GM18526 (cell line): ENCODE data around the gene PLA2R1.

ENCODE experiments used
- POLR2A ChIP-seq: IDR thresholded peaks from 3 replicates; pipeline ENCODE4 v1.6.1; 2011; ENCODE audit not compliant: insufficient read length; ENCODE audit errors: extremely low read depth

The PLA2R1 gene

DNA sequence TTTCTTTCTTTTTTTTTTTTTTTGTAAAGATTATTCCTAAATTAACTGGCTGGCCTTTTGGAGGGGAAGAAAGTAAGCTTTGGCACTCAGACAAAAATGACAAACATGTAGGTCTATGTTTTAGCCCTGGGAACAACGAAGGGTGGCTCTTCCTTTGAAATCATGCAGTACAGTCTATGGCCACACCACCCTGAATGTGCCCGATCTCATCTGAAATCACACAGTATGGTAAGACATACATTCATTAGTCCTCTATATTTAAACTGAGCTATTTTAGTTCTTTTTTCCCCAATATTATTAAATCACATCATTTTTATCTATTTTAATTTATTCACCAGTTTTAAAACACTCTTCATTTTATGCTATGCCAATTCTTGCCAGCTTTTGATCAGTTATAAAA lies 48.2 kb downstream of the PLA2R1 start:
- no peak for TF ChIP-seq POLR2A

DNA sequence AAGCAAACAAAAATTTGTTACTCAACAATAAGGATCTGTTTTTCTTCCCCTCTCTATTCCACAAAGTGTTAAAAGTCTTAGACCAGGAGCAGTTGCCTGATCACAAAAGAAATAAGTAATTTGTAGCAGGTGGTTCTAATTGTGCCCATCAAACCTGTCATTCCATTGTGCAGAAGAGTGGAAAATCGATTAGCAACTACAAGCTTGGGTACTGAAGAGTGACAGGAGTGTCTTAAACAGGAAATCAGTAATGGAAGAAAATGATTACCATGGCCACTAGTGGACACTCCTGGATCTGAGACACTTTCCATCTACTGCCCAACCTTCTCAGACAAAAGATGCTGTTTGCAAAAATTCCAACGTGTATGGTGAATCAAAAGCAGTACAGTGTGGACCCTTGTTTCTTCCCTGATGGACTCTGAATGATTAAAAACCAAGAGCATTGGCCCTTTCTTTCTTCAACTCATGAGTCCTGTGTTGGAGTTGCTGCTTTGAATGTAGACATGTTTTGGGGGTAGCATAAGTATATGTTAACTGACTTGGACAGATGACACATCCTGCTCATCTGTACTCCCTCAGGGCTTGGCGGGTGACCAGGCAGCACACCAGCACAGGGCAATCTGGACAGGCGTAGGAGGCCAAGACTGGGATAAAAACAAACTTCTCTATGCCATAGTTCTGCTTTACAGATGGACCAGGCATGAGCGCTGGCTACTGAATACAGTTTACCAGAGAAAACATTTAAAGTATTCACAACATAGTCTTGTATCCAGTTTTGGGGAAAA lies 51.9 kb downstream of the PLA2R1 start:
- TF ChIP-seq POLR2A = no peak

DNA sequence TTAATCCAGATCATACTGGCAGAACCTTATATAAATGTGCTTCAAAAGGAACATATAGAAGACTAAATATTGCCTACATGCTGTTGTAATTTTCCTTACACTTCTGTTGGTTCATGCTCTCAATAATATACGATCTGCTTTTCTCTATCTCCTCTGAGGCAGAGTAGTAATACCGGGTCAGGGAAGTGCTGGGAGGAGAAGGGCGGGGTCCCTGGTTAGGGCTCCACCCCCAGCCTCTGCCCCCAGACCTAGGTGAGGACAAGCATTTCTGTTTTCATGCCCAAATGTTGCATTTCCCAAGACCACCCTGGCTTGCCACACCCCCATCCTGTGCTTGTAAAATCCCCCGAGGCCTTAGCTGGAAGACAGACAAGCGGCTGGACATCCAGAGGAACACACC lies 55.3 kb downstream of the PLA2R1 start:
- no peak for TF ChIP-seq POLR2A

GRCh38 chr2:160006475-160006874 lies 55.9 kb downstream of the PLA2R1 start:
- TF ChIP-seq POLR2A = no peak

DNA sequence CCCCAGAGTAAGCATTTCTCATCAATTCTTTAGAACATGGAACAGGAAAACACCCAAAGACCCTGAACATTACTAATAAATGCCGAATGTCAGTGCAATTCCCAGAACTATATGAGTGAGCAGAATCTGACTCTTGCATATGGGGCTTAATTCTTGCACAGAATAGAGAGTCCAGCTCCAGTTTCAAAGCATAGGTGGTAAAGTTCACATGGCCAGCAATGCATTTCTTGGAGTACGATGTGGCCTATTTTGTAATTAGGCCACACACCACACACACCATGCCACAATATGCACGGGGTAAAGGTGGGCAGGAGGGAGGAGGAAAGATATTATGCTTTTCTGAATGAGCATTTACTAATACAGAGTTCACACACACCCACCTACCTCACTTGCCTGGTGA lies 56.5 kb downstream of the PLA2R1 start:
- TF ChIP-seq POLR2A = no peak

- no peak for TF ChIP-seq POLR2A
Observed at GRCh38 chr2:160005476-160005875, 56.9 kb downstream of the PLA2R1 start.

DNA sequence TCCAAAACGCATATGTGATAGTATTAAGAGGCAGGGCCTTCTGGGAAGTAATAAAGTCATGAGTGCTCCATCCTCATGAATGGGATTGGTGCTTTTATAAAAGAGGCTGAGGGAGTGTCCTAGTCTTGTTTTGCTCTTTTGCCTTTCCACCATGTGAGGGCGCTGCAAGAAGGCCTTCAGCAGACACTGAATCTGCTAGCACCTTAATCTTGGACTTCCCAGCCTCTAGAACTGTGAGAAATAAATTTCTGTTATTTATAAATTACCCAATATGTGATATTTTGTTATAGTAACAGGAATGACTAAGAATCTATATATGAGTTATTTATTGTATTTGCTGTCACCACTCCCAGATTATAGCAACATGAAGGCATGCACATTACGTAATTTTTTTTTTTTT lies 63.5 kb downstream of the PLA2R1 start:
- TF ChIP-seq POLR2A = no peak

- no peak for TF ChIP-seq POLR2A
Observed at GRCh38 chr2:159998243-159998642, 64.2 kb downstream of the PLA2R1 start.

DNA sequence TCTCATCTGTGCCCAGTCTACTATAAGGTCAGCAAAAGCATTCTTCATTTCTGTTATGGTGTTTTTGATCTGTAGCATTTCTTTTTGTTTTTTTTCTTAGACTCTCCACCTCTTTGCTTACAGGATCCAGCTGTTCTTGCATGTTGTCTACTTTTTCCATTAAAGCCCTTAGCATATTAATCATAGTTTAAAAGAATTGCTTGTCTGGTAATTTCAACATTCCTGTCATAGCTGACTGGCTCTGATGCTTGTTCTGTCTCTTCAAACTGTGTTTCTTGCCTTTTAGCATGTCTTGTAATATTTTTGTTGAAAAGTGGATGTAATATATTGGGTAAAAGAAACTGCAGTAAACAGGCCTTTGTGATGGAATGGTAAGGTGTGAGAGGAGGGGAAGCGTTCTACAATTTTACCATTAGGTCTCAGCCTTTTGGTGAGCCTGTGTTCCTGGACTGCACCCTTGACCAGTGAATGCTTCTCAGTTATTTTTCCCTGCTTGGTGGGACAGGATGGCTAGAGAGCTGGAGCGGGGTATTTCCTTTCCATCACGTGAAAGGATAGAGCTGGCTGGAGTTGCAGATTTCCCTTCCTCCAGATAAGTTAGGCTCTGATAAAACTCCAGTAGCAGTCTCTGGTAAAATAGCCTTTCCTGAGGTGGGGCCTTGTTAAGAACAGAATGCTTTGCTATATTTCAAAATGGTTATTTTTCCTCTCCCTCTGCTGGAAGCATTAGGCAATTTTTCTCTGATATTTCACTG lies 65.4 kb downstream of the PLA2R1 start:
- no peak for TF ChIP-seq POLR2A

DNA sequence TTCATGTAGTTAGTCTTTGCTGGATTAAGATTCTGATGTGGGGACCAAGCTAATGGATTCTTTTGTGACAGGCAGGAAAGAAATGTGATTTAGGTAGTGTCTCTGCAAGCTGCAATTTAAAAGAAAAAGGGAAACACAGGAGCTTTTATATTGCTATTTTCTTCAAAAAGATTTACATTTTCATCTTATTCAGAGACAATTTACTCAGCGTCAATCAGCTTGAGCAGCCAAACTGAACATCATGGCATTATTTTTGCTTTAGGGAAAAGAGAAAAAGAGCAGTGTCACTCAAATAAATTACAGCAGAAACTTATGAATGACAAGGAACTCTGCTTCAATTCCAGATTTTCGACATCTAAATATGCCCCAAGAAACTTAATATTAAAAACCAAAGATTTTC lies 67.4 kb downstream of the PLA2R1 start:
- TF ChIP-seq POLR2A = no peak

DNA sequence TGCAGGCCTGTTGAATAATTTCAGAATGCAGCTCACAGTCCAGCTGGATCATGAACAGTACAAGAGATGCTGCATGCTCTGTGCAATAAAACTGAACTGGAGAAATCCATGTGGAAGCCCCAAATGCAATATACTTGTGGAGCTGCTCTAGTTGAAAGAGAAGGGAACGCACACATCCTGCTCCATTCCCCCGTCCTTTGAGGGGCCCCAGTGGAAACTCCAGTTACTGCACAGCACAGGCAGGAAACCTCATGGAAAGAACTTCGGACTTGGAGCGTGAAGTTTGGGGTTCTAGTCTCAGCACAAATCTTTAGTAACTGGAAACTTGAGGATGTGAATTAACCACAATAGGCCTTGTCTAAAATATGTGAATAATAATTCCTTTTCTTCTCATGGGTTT lies 73.2 kb downstream of the PLA2R1 start:
- no peak for TF ChIP-seq POLR2A

GRCh38 chr2:159988412-159988970 lies 73.9 kb downstream of the PLA2R1 start:
- no peak for TF ChIP-seq POLR2A

DNA sequence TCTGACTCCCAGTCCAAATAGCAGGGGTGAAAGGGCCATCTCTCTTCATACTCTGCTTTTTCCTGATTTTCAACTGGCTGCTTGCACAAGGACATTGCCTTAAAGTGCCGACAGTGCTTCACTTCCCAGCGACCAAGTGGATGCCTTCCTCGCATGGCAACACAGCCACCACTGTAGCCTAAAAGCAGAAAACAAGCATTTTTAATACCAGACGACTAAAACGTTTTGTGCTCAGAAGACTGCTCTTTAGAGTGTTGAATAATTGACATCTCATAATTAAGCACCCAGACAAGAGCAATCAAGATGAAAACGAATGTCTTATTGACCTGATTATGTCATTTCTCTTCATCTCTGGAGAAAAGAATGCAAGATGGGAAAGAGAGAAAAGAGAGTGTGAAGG lies 75.2 kb downstream of the PLA2R1 start:
- TF ChIP-seq POLR2A = no peak

DNA sequence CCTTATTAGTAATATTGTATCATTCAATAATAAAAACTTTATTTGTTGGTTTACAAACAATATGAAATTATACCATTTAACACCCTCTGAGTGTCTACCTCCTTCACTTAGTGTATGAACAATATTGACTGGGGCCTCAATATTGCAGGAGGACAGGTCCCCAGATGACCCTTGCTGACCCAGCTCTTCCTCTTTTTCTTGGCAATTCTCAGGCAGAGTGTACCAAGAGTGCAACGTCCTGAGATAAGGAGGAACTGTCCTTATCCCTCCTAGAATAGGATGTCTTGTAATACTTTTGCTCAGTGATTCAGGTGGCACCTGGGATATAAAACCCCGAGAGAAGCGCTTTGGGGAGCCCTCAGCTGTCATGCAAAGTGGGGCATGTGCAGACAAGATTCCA lies 76.8 kb downstream of the PLA2R1 start:
- no peak for TF ChIP-seq POLR2A

DNA sequence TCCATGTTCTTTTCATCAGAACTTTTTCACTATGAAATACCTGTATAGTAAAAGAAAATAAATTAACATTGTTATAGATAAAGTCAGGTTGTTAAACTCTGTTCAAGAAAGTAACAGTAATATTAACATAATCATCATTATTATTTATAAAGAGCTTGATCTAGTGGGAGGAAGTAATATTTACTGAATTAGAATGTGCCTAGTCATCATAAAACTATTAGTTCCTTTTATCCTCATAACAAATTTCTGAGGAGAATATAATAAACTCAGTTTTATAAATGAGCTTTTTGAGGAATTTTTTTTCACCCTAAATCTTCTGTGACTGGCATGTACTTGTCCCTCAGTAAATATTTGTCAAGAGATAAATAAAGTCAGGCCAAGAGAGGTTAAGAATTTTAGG lies 78.4 kb downstream of the PLA2R1 start:
- no peak for TF ChIP-seq POLR2A
